ENCODE measurements around the gene RANGAP1.

RANGAP1 gene

GRCh38 chr22:41223535-41223934 is 62.5 kb downstream of the RANGAP1 start:
- TF ChIP-seq CTCF (conservative IDR thresholded peaks at IDR 0.05; ENCODE audit: low read length), result no peak
- DNase-seq (ENCODE audit: low read depth), result no peak
- no peak overlapping the region for H3K4me3 ChIP-seq (ENCODE audit: low read length)

GRCh38 chr22:41222846-41223507 is 63.0 kb downstream of the RANGAP1 start:
- TF ChIP-seq CTCF (conservative IDR thresholded peaks at IDR 0.05; ENCODE audit: low read length), result no peak
- no peak for DNase-seq (ENCODE audit: low read depth)
- H3K4me3 ChIP-seq (ENCODE audit: low read length), result no peak overlapping the region

- TF ChIP-seq CTCF (conservative IDR thresholded peaks at IDR 0.05; ENCODE audit: low read length), result no peak
- peak; percentile 87 for DNase-seq (ENCODE audit: low read depth)
- H3K4me3 ChIP-seq (ENCODE audit: low read length), result no peak overlapping the region; the same call in 1 of the 2 replicates
Measured at GRCh38 chr22:41217553-41218157, 68.3 kb downstream of the RANGAP1 start.

- H3K4me3 ChIP-seq (ENCODE audit: low read length), result peak overlapping the region; percentile 7; the same call in 1 of the 2 replicates
- TF ChIP-seq CTCF (conservative IDR thresholded peaks at IDR 0.05; ENCODE audit: low read length), result no peak
- no peak for DNase-seq (ENCODE audit: low read depth)
Measured at GRCh38 chr22:41216984-41217383, 69.0 kb downstream of the RANGAP1 start.

GRCh38 chr22:41215926-41216325 is 70.1 kb downstream of the RANGAP1 start:
- peak overlapping the region; percentile 17; the same call in 1 of the 2 replicates for H3K4me3 ChIP-seq (ENCODE audit: low read length)
- no peak for TF ChIP-seq CTCF (conservative IDR thresholded peaks at IDR 0.05; ENCODE audit: low read length)
- no peak for DNase-seq (ENCODE audit: low read depth)

- no peak for DNase-seq (ENCODE audit: low read depth)
- H3K4me3 ChIP-seq (ENCODE audit: low read length), result no peak overlapping the region
- TF ChIP-seq CTCF (conservative IDR thresholded peaks at IDR 0.05; ENCODE audit: low read length), result no peak
Measured at GRCh38 chr22:41215409-41215808, 70.6 kb downstream of the RANGAP1 start.

- no peak for DNase-seq (ENCODE audit: low read depth)
- no peak overlapping the region for H3K4me3 ChIP-seq (ENCODE audit: low read length)
- TF ChIP-seq CTCF (conservative IDR thresholded peaks at IDR 0.05; ENCODE audit: low read length), result no peak
Measured at GRCh38 chr22:41206719-41207118, 79.3 kb downstream of the RANGAP1 start.
